Erythroblast (primary cell): ENCODE results near the gene TMPRSS5.

Source experiments
- DNase-seq, 2 experiments: peaks; one replicate each; lab custom pipeline; 2025; lab: John Stamatoyannopoulos, UW
- GATA1 ChIP-seq: IDR thresholded peaks from 2 replicates; pipeline ENCODE4 v1.6.1; 2011; ENCODE audit warnings: low read depth, mild to moderate bottlenecking, control low read depth, low read length, moderate library complexity
- POLR2A ChIP-seq: IDR thresholded peaks from 2 replicates; pipeline ENCODE4 v1.6.1; 2011; ENCODE audit warnings: mild to moderate bottlenecking, low read length

The TMPRSS5 gene

DNA sequence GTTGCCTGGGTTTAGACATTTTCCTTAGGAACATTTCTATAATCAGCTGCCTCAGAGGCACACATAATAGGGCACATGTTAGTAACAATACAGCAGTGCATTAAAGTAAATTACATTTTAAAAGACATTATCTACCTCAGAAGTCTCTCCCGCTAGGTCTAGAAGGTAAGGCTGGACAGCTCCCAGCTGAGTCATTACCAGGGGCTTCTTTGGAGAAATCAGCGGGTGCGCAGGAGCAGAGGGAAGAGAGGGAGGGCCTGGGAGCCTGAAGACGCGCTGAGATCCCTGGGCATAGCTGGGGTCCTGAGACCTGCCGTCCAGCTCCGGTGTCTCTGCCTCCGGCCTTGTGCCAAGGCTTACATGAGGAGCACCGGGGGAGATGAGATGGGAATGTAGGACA, 67.7 kb downstream of the TMPRSS5 start:
- DNase-seq = no peak
- TF ChIP-seq GATA1 = no peak
- TF ChIP-seq POLR2A = no peak

DNA sequence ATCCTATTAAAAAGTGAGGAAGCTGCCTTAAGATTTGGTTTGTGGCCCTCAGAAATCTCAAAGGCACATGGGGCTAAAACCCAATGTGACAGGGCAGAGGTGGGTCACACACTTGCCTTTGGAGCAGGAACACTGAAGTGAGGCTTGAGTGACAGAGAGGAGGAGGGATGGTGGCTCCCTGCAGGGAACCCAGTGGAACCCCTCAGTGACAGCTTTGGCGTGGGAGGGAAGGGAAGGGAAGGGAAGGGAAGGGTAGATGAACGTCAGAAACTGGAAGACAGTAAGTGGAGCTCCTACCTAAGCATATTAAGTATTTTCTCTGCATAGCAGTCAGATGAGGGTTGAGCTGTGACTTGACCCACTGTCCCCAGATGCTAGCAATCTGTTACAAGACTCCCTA, 68.5 kb downstream of the TMPRSS5 start:
- DNase-seq = no peak
- TF ChIP-seq POLR2A = no peak
- TF ChIP-seq GATA1 = no peak
